ENCODE measurements around the gene TMEM147.

Gene TMEM147

GRCh38 chr19:35549879-35550523, 4.6 kb downstream of the TMEM147 start:
- Histone ChIP-seq H3K9me3 (ENCODE audit: insufficient read depth, low read depth, low read length) (no peaks in the 10 kb centered on the region), H3K27me3 (ENCODE audit: insufficient read depth, low read length) (no peaks in the 10 kb centered on the region), H2BK12ac (ENCODE audit: low read length) (no peak overlapping the region), H4K91ac (ENCODE audit: low read depth, low read length) (no peak overlapping the region), H3K23ac (ENCODE audit: low read length) (no peak overlapping the region), H3K4me3 (ENCODE audit: low read depth, low read length) (peak overlapping the region; percentile 8), H2AFZ (ENCODE audit: insufficient read depth, low read length, poor library complexity) (no peak overlapping the region), H3K4me2 (ENCODE audit: low read length) (no peak overlapping the region), H2BK5ac (ENCODE audit: low read depth, low read length, poor library complexity) (no peak overlapping the region), H3K14ac (ENCODE audit: low read length) (no peak overlapping the region), H3K27ac (ENCODE audit: low read depth, low read length) (no peak overlapping the region), H3K9ac (ENCODE audit: low read length) (no peak overlapping the region), H4K8ac (ENCODE audit: low read depth, low read length) (no peak overlapping the region), H4K12ac (ENCODE audit: low read depth, low read length) (no peak overlapping the region), H3K4me1 (ENCODE audit: control insufficient read depth in 1 of 2, insufficient read depth in 2 of 2, low read length in 2 of 2) (peaks cover 4 to 8% of the 10 kb centered on the region in 2 experiments), H3K4ac (ENCODE audit: low read depth, low read length) (no peak overlapping the region), H3K79me2 (ENCODE audit: control insufficient read depth, insufficient read depth, low read length, poor library complexity) (peaks cover 5% of the 10 kb centered on the region), H3K18ac (ENCODE audit: low read length) (no peak overlapping the region), H2BK120ac (ENCODE audit: insufficient read depth, low read length, poor library complexity) (no peak overlapping the region), H2AK5ac (ENCODE audit: low read length) (no peak overlapping the region), H3K79me1 (ENCODE audit: low read length) (peaks cover 6% of the 10 kb centered on the region), H3K36me3 (ENCODE audit: control insufficient read depth in 1 of 2, insufficient read depth in 2 of 2, low read length in 2 of 2) (peaks cover 10% of the 10 kb centered on the region in 2 experiments)
- no CpG with 5 or more reads among the region's 15 CpGs for WGBS (ENCODE audit: extremely low coverage, insufficient coverage, insufficient read length)
- DNase-seq: no peak

DNA sequence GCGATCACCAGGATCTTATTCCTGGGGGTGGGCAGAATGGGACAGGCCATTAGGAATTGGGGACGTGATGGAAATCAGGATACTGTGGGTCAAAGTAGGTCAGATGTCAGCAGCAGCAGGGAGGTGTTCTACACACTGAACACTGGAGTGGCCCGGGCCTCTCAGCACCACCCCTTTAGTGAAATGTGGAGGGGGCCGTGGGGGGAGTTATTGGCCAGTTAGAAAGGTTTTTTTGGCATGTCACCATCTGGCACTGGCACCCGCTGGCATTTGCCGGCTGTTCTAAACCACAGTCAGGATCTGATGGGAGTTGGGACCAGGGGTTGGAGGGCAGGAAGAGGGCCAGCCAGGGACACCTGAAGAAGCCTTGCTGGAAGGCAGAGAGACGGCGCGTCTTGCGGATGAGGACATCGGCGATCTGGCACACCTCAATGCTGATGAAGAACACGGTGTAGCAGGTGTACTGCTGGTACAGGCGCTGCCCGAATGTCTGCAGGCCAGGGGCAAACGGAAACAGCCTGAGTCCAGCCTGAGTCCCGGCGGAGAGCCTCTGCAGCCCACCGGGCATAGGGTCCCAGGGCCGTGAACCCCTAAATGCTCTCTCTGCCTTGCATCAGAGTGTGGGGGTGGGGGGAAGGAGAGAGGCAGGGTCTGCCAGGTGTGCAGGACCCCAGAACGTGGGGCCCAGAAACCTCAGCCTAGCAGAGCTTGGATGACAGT, 5.8 kb downstream of the TMEM147 start:
- no peaks in the 10 kb centered on the region for H3K79me2 ChIP-seq (ENCODE audit: control insufficient read depth, insufficient read depth, low read length, poor library complexity)
- H3K9me3 ChIP-seq (ENCODE audit: insufficient read depth, low read depth, low read length): no peaks in the 10 kb centered on the region
- H3K4me2 ChIP-seq (ENCODE audit: low read length): no peak overlapping the region
- H4K12ac ChIP-seq (ENCODE audit: low read depth, low read length): no peak overlapping the region
- no peak overlapping the region for H2AFZ ChIP-seq (ENCODE audit: insufficient read depth, low read length, poor library complexity)
- no peak overlapping the region for H4K91ac ChIP-seq (ENCODE audit: low read depth, low read length)
- H4K8ac ChIP-seq (ENCODE audit: low read depth, low read length): no peak overlapping the region
- no peak overlapping the region for H3K9ac ChIP-seq (ENCODE audit: low read length)
- no peak overlapping the region for H2BK12ac ChIP-seq (ENCODE audit: low read length)
- H3K27me3 ChIP-seq (ENCODE audit: insufficient read depth, low read length): no peaks in the 10 kb centered on the region
- no peak overlapping the region for H2BK120ac ChIP-seq (ENCODE audit: insufficient read depth, low read length, poor library complexity)
- H3K27ac ChIP-seq (ENCODE audit: low read depth, low read length): no peak overlapping the region
- H2AK5ac ChIP-seq (ENCODE audit: low read length): no peak overlapping the region
- no peak overlapping the region for H3K18ac ChIP-seq (ENCODE audit: low read length)
- no peak overlapping the region for H2BK5ac ChIP-seq (ENCODE audit: low read depth, low read length, poor library complexity)
- H3K14ac ChIP-seq (ENCODE audit: low read length): no peak overlapping the region
- H3K36me3 ChIP-seq (ENCODE audit: control insufficient read depth in 1 of 2, insufficient read depth in 2 of 2, low read length in 2 of 2): peaks cover 10% of the 10 kb centered on the region in 2 experiments
- no CpG with 5 or more reads among the region's 21 CpGs for WGBS (ENCODE audit: extremely low coverage, insufficient coverage, insufficient read length)
- peaks cover 2 to 5% of the 10 kb centered on the region in 2 experiments for H3K4me1 ChIP-seq (ENCODE audit: control insufficient read depth in 1 of 2, insufficient read depth in 2 of 2, low read length in 2 of 2)
- H3K4me3 ChIP-seq (ENCODE audit: low read depth, low read length): no peak overlapping the region
- no peak for DNase-seq
- no peak overlapping the region for H3K23ac ChIP-seq (ENCODE audit: low read length)
- H3K4ac ChIP-seq (ENCODE audit: low read depth, low read length): no peak overlapping the region
- H3K79me1 ChIP-seq (ENCODE audit: low read length): no peaks in the 10 kb centered on the region

DNA sequence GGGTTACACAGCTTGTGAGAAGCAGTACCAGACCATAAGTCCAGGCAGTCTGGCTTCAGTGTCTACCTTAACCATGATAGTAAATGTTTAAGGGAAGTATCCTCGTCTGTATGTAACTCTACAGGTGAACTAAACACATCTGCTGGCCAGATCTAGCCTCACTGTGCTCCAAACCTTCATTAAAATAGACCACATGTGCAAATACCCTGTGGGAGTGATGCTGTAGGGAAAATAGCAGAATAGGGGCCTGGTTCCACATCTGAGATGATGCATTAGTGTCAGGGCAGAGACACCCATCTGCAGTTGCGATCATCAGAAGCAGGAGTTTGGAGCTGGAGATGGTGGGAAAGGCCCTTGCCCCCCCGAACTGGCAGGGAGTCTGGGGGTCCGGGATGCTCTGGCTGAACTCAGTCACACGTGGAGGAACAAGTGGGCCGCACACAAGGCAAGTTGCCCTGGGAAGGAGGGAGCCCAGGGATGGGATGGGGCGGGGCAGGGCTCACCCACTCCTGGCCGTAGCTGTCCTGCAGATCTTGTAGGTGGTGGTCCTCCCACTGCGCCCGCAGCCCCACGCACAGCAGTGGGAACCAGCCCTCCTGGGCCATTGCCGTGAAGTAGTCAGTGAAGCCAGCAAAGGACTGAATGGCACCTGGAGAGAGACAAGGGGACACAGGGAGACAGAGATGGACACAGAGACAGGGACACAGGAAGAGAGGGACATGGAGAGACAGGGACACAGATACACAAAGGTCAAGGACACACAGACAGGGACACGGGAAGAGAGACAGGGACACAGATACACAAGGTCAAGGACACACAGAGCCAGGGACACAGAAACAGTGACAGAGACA, 7.3 kb downstream of the TMEM147 start:
- no peak overlapping the region for H3K14ac ChIP-seq (ENCODE audit: low read length)
- H3K4me1 ChIP-seq (ENCODE audit: control insufficient read depth in 1 of 2, insufficient read depth in 2 of 2, low read length in 2 of 2): peaks cover 0 to 5% of the 10 kb centered on the region in 2 experiments
- H3K27me3 ChIP-seq (ENCODE audit: insufficient read depth, low read length): no peaks in the 10 kb centered on the region
- no peak overlapping the region for H3K27ac ChIP-seq (ENCODE audit: low read depth, low read length)
- no peak overlapping the region for H2BK12ac ChIP-seq (ENCODE audit: low read length)
- H4K12ac ChIP-seq (ENCODE audit: low read depth, low read length): no peak overlapping the region
- H3K9ac ChIP-seq (ENCODE audit: low read length): no peak overlapping the region
- H2BK5ac ChIP-seq (ENCODE audit: low read depth, low read length, poor library complexity): no peak overlapping the region
- peaks cover 4 to 6% of the 10 kb centered on the region in 2 experiments for H3K36me3 ChIP-seq (ENCODE audit: control insufficient read depth in 1 of 2, insufficient read depth in 2 of 2, low read length in 2 of 2)
- H3K18ac ChIP-seq (ENCODE audit: low read length): no peak overlapping the region
- no peak overlapping the region for H3K4me2 ChIP-seq (ENCODE audit: low read length)
- no peak overlapping the region for H2AK5ac ChIP-seq (ENCODE audit: low read length)
- no peaks in the 10 kb centered on the region for H3K79me1 ChIP-seq (ENCODE audit: low read length)
- H3K9me3 ChIP-seq (ENCODE audit: insufficient read depth, low read depth, low read length): no peaks in the 10 kb centered on the region
- no peaks in the 10 kb centered on the region for H3K79me2 ChIP-seq (ENCODE audit: control insufficient read depth, insufficient read depth, low read length, poor library complexity)
- no peak overlapping the region for H2BK120ac ChIP-seq (ENCODE audit: insufficient read depth, low read length, poor library complexity)
- no peak overlapping the region for H4K91ac ChIP-seq (ENCODE audit: low read depth, low read length)
- peak overlapping the region; percentile 5 for H3K23ac ChIP-seq (ENCODE audit: low read length)
- no peak for DNase-seq
- no peak overlapping the region for H3K4ac ChIP-seq (ENCODE audit: low read depth, low read length)
- no peak overlapping the region for H4K8ac ChIP-seq (ENCODE audit: low read depth, low read length)
- no peak overlapping the region for H3K4me3 ChIP-seq (ENCODE audit: low read depth, low read length)
- no peak overlapping the region for H2AFZ ChIP-seq (ENCODE audit: insufficient read depth, low read length, poor library complexity)
- no CpG with 5 or more reads among the region's 13 CpGs for WGBS (ENCODE audit: extremely low coverage, insufficient coverage, insufficient read length)

DNA sequence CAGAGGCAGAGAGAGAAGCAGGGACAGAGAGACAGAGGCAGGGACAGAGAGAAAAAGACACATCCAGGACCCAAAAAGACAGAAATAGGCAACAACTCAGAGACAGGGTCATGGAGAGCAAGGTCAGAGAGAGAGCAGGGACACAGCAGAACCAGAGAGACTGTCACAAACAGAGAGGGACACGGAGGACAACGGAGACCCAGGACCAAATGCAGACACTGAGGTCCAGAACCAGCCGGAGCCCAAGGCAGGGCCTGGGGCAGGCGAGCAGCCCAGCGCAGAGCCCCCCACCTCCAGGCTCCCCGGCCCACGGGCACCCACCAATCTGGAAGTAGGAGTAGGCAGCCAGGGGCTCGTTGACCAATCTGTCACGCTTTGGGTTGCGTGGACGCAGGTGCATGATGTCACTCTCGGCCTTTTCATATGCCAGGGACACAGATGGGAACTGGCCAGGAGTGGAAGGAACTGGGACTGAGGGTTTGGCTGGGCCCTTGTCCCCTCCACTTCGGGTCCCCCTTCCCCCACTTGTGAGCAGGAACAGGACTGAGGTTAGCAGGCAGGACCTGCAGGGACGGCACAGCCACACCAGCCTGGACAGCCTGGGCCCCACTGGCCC, 8.1 kb downstream of the TMEM147 start:
- H3K4me1 ChIP-seq (ENCODE audit: control insufficient read depth in 1 of 2, insufficient read depth in 2 of 2, low read length in 2 of 2): peaks cover 2 to 3% of the 10 kb centered on the region in 2 experiments
- no peaks in the 10 kb centered on the region for H3K79me2 ChIP-seq (ENCODE audit: control insufficient read depth, insufficient read depth, low read length, poor library complexity)
- no peak overlapping the region for H4K12ac ChIP-seq (ENCODE audit: low read depth, low read length)
- no peak overlapping the region for H3K4ac ChIP-seq (ENCODE audit: low read depth, low read length)
- no peak for DNase-seq
- peaks cover 4 to 6% of the 10 kb centered on the region in 2 experiments for H3K36me3 ChIP-seq (ENCODE audit: control insufficient read depth in 1 of 2, insufficient read depth in 2 of 2, low read length in 2 of 2)
- no peak overlapping the region for H3K9ac ChIP-seq (ENCODE audit: low read length)
- no peak overlapping the region for H4K91ac ChIP-seq (ENCODE audit: low read depth, low read length)
- H2AFZ ChIP-seq (ENCODE audit: insufficient read depth, low read length, poor library complexity): no peak overlapping the region
- no CpG with 5 or more reads among the region's 14 CpGs for WGBS (ENCODE audit: extremely low coverage, insufficient coverage, insufficient read length)
- H2BK5ac ChIP-seq (ENCODE audit: low read depth, low read length, poor library complexity): no peak overlapping the region
- no peak overlapping the region for H3K4me3 ChIP-seq (ENCODE audit: low read depth, low read length)
- no peak overlapping the region for H3K4me2 ChIP-seq (ENCODE audit: low read length)
- H3K9me3 ChIP-seq (ENCODE audit: insufficient read depth, low read depth, low read length): peaks cover 7% of the 10 kb centered on the region
- peak overlapping the region; percentile 5 for H3K23ac ChIP-seq (ENCODE audit: low read length)
- H2BK120ac ChIP-seq (ENCODE audit: insufficient read depth, low read length, poor library complexity): no peak overlapping the region
- no peaks in the 10 kb centered on the region for H3K79me1 ChIP-seq (ENCODE audit: low read length)
- H3K14ac ChIP-seq (ENCODE audit: low read length): no peak overlapping the region
- no peak overlapping the region for H3K18ac ChIP-seq (ENCODE audit: low read length)
- H4K8ac ChIP-seq (ENCODE audit: low read depth, low read length): no peak overlapping the region
- H2BK12ac ChIP-seq (ENCODE audit: low read length): no peak overlapping the region
- H3K27ac ChIP-seq (ENCODE audit: low read depth, low read length): no peak overlapping the region
- H3K27me3 ChIP-seq (ENCODE audit: insufficient read depth, low read length): peaks cover 7% of the 10 kb centered on the region
- no peak overlapping the region for H2AK5ac ChIP-seq (ENCODE audit: low read length)
